ENCODE results near the gene PSMD13. TPM values are rescaled to one million over a fixed set of nuclear protein-coding genes. Genes with fewer than 3 reads are reported as not detected.

PSMD13 gene
- total RNA-seq, 2 donors from 2014 or later: 75.3 to 80.3 TPM

- Histone ChIP-seq H3K36me3 (peaks cover 89% of the 10 kb centered on the region), H3K4me1 (no peaks in the 10 kb centered on the region), H3K27ac (no peak overlapping the region), H3K27me3 (no peaks in the 10 kb centered on the region), H3K4me3 (no peak overlapping the region), H3K9me3 (no peaks in the 10 kb centered on the region)
- TF ChIP-seq, protein P1, sequence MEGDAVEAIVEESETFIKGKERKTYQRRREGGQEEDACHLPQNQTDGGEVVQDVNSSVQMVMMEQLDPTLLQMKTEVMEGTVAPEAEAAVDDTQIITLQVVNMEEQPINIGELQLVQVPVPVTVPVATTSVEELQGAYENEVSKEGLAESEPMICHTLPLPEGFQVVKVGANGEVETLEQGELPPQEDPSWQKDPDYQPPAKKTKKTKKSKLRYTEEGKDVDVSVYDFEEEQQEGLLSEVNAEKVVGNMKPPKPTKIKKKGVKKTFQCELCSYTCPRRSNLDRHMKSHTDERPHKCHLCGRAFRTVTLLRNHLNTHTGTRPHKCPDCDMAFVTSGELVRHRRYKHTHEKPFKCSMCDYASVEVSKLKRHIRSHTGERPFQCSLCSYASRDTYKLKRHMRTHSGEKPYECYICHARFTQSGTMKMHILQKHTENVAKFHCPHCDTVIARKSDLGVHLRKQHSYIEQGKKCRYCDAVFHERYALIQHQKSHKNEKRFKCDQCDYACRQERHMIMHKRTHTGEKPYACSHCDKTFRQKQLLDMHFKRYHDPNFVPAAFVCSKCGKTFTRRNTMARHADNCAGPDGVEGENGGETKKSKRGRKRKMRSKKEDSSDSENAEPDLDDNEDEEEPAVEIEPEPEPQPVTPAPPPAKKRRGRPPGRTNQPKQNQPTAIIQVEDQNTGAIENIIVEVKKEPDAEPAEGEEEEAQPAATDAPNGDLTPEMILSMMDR (IDR thresholded peaks at IDR 0.05): no peak
- no peak for DNase-seq (ENCODE audit: low spot score)
Observed at GRCh38 chr11:249062-249461, 12.3 kb downstream of the PSMD13 start.

DNA sequence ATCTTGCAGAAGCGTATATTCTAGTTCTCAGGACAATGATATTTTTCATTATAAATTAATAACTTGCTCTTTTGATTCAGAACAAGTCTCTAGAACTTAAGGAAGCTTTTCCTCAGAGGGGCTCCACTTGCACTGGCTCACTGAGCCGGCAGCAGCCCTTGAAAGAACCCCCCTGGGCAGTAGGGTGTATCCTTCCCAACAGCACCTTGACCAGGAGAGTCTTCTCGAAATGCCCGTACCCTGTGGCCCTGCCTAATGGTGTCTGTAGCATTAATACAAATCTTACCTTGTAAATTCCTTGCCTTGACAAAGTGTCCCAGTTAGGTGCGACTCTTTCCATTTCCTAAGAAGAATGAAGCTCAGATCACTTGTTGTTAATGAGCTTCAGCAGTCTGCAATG lies 13.5 kb downstream of the PSMD13 start:
- Histone ChIP-seq H3K4me3 (no peak overlapping the region), H3K27me3 (no peaks in the 10 kb centered on the region), H3K4me1 (no peaks in the 10 kb centered on the region), H3K36me3 (peaks cover 77% of the 10 kb centered on the region), H3K9me3 (no peaks in the 10 kb centered on the region), H3K27ac (no peak overlapping the region)
- TF ChIP-seq, protein P1 (IDR thresholded peaks at IDR 0.05): no peak
- no peak for DNase-seq (ENCODE audit: low spot score)

DNA sequence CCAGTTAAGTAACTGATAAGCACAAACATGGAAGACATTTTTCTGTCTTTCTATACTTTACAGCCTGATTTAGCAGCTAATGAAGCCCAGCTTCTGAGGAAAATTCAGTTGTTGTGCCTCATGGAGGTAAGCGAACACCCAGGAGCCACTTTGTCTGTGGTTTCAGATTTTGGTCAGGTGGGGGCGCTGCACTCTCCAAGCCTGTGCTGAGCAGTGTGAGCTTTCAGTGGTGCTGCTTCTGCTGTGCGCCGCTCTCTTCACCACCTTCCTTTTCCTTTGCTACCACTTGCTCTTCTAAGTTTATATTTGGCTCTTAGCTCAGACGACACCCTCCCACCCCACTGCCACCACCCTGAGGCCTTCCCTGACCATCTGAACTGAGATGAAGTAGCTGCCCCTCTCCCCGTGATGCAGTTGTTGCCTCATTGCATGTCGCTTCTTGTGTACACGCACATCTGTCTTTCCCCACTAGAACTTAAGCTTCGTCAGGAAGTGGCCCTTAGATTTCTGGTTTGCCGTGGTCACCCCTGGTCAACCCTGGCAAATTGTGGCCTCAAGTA lies 14.0 kb downstream of the PSMD13 start:
- TF ChIP-seq, protein P1 (IDR thresholded peaks at IDR 0.05): peak in 1 of 2 donors; percentile 68
- Histone ChIP-seq H3K9me3 (no peaks in the 10 kb centered on the region), H3K36me3 (peaks cover 73% of the 10 kb centered on the region), H3K4me1 (no peaks in the 10 kb centered on the region), H3K27ac (no peak overlapping the region), H3K27me3 (no peaks in the 10 kb centered on the region), H3K4me3 (no peak overlapping the region)
- DNase-seq (ENCODE audit: low spot score): no peak

DNA sequence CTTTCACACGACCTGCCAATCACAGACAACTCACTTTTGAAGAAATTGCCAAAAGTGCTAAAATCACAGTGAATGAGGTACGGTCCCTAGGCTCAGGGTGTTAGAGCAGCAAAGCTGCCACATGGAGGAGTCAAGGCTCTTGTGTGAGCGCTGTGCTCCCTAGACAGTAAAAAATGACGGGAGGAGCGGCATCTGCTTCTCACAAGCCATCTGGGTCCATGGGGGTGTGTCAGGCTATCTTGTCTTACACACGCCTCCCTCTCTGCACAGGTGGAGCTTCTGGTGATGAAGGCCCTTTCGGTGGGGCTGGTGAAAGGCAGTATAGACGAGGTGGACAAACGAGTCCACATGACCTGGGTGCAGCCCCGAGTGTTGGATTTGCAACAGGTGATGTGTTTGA lies 14.8 kb downstream of the PSMD13 start:
- Histone ChIP-seq H3K4me3 (no peak overlapping the region), H3K27me3 (no peaks in the 10 kb centered on the region), H3K36me3 (peaks cover 66% of the 10 kb centered on the region), H3K4me1 (no peaks in the 10 kb centered on the region), H3K27ac (no peak overlapping the region), H3K9me3 (no peaks in the 10 kb centered on the region)
- no peak for DNase-seq (ENCODE audit: low spot score)
- TF ChIP-seq, protein P1 (IDR thresholded peaks at IDR 0.05): no peak

DNA sequence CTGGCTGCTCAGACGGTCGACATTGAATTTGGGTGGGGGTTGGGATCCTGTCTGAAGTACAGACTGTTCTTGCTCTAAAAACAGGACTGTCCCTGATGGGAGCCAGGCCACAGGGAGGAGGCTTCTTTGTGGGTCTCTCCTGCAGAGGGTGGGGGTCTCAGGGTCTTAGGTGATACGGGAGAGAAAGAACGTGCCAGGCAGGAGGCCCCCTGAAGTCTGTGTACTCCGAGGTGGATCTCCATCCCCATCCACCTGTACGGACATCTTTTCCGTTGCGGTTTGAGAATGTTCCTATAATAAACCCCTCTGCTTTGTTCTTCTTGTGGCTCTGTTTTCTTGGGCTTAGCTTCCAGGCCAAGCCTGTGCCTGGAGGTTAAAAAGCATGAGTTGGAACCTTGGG lies 15.9 kb downstream of the PSMD13 start:
- H3K9me3 ChIP-seq: no peaks in the 10 kb centered on the region
- TF ChIP-seq, protein P1 (IDR thresholded peaks at IDR 0.05): no peak
- no peaks in the 10 kb centered on the region for H3K4me1 ChIP-seq
- no peaks in the 10 kb centered on the region for H3K27me3 ChIP-seq
- H3K4me3 ChIP-seq: no peak overlapping the region
- no peak overlapping the region for H3K27ac ChIP-seq
- peaks cover 55% of the 10 kb centered on the region for H3K36me3 ChIP-seq
- no peak for DNase-seq (ENCODE audit: low spot score)

All from right atrium auricular region (tissue), 2 donors.